Kidney tubule cell (primary cell): ENCODE data around the gene RGS1.

ENCODE experiments used
- DNase-seq: peaks from one replicate; pipeline ENCODE4 v3.0.0-alpha.2; 2018; ENCODE audit warnings: low spot score

Gene RGS1

DNA sequence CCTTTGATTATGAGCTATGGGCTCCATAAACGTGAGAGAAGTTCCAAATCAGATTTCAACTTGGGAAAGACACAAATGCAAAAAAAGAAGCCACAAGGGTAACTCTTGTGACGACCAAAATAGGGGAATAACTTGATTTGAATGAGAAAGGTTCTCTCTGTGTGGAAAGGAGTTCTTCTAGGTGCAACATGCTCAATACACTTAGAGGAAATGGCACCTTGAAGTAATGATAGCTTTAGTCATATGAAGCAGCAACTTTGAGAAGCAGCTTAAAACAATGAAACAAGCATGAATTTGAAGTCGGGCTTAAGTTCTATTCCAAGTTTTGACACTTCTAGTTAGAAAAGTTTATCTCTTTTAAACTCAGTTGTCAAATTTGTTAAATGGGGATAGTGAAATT is 21.8 kb upstream of the RGS1 start:
- no peak for DNase-seq

DNA sequence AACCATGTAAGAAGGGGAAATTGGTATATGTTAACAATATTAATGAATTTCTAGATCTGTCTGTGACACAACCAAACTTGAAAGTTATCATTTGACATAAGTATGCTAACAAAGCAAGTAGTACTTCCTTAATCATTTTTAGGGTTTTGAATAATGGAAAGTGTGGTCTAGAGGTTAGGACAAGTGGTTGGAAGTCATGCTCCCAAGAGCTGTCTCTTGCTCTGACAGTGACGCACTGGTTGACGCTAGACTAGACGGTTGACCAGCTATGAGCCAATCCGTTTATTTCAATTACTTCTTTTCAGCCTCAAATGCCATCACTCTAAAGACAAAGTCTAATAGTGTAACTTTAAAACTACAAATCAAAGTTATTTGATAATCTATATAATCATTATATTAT is 20.7 kb upstream of the RGS1 start:
- no peak for DNase-seq

DNA sequence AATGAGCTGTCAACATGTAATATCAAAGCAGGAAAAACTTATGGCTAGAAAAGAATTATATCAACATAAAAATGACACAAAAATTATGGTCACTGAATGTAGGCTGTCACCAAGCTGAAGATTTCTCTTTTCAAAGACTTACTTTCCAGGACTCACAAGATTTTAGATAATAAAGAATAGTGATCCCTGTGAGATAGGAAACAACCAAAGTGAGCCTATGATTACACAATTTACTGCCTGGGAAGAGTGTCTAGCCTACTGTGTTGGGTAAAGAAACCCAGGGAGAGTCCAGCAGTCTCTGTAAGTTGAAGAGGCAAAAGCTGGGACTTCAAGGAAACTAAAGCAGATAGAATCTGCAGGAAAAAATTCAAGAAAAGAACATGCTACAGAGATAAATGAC is 20.2 kb upstream of the RGS1 start:
- no peak for DNase-seq

DNA sequence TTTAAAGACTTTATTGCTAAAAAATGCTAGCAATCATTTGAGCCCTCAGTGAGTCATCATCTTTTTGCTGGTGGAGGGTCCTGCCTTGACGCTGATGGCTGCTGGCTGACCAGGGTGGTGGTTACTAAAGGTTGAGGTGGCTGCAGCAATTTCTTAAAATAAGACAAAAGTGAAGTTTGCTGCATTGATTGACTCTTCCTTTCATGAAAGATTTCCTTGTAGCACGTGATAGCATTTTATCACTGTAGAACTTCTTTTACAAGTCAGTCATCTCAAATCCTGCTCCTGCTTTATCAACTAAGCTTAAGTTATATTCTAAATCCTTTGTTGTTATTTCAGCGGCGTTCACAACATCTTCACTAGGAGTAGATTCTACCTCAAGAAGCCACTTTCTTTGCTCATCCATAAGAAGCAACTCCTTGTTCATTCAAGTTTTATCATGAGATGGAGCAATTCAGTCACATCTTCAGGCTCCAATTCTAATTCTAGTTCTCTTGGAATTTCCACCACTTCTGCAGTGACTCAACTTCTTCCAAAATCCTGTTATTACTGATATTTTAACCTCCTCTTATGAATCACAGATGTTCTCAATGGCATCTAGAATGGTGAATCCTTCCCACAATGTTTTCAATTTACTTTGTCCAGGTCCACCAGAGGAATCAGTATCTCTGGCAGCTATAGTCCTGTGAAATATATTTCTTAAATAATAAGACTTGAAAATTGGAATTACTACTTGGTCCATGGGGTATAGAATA is 17.6 kb upstream of the RGS1 start:
- no peak for DNase-seq

DNA sequence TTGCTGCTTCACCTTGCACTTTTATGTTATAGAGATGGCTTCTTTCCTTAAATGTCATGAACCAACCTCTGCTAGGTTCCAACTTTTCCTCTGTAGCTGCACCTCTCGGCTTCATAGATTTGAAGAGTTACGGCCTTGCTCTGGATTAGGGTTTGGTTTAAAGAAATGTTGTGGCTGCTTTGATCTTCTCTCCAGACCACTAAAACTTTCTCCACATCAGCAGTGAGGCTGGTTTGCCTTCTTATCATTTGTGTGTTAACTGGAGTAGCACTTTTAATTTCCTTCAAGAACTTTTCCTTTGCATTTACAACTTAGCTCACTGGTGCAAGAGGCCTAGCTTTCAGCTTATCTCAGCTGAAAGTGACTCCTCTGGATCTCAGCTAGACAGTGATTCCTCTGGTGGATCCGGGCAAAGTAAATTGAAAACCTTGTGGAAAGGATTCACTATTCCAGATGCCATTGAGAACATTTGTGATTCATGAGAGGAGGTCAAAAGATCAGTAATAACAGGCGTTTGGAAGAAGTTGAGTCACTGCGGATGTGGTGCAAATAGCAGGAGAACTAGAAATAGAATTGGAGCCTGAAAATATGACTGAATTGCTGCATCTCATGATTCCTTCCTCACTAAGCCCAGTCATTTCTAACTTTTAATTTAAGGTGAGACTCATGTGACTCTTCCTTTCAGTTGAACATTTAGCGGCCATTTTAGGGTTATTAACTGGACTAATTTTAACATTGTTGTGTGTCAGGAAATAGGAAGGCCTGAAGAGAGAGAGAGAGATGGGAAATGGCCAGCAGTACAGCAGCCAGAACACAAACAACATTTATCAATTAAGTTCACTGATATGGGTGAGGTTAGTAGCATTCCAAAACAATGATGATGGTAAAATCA is 16.2 kb upstream of the RGS1 start:
- peak; percentile 73 for DNase-seq

DNA sequence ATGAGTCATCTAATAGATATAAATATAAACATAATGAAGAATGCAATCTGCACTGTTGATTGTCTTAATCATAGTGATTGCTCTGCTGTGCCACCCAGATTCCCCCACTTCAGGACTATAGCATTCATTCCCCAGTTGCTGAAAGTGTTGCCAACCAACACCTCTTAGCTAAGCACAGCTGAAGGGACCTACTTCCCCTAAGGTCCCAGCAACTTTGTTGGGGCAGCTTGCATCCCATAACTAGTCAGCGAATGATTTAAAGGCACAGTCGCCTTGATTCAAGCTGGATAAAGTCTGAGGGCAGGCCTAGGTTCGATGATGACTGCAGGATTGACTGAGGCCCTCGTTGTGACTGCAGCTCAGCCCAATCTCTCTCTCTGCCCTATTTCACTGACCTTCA is 14.3 kb upstream of the RGS1 start:
- DNase-seq: no peak

DNA sequence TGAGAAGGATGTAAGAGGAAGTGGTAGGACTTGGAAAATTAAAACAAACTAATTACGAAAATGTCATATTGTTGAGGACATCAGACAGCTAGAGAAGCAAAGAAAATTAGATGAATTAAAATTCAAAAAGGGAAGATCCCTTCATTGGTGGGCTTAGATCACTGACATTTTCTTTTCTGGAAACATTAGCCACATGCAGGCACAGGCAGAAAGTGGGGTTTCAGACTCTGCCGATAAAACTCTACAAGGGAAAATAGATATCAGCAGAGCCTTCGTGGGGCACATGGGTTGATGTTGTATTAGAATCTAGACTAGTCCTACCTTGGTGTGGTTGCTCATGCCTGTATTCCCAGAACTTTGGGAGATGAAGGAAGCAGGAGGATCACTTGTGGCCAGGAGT is 12.4 kb upstream of the RGS1 start:
- DNase-seq: no peak

DNA sequence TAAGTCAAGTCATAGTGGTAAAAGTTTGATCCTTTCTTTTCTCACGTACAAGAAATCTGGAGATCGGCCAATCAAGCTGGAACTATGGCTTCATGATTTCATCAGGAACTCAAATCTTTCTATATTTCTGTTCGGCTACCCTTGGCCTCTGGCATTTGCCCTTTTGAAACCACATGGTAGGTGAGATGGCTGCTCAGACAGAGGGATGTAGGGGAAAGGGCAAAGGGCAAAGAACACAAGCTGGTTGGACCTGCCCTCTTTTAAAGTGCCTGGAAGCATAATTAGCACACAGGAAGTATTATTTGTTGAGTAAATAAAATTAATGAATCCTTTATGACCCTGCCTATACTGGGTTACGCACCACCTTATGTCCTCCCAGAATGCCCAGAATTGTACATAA is 11.5 kb upstream of the RGS1 start:
- no peak for DNase-seq

DNA sequence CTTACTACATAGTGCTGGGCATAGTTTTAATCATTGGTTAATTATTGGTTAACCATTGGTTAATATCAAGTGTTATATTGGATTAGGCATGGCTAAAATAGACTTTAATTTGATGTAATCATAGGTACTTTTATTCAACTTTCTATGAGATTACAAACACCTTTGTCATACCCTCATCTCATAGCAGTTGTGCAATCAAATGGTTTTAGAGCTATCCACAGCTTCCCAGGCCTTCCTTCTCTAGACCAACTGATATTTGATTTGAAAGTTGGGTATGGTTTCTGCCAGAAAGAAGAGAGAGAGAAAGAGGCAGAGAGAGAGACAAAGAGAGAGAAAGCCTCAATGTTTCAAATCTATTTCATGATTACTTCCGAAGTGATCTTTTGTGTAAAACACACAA is 9.6 kb upstream of the RGS1 start:
- no peak for DNase-seq

DNA sequence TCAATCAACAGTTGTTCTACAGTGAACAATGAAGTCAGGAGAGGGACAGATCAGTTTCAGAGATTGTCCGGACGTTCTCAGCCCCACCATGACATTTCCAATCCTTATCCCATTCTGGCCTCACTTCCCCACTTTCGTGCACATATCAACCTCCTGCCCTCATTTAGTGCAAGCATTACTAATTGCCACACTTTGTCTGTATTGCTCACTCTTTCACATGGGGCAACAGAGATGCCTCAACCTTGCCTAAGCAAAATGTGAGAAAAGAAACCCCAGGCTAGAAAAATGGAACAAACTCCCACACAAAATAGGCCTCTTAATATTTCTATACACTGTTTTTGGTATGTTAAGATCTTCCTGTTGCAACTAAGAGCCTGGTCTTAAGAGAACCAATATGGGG is 8.9 kb upstream of the RGS1 start:
- no peak for DNase-seq

DNA sequence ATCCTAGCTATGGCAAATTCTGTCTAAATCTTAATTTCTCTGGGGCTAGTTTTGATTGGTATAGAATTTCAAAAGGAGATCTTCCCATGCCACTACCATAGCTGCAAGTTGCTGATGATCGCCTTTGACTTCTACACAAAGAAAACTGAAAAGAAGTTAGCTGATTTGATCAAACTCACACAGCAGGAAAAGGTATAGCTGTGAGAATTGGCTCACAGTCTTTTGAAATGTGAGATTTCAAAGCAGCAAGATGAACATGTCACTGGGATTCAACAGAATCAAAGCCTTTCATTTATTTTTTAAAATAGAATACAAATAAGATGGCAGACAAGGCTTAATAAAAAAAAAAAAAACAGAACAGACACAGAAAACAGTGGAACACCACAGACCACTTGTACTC is 7.5 kb upstream of the RGS1 start:
- DNase-seq: no peak

DNA sequence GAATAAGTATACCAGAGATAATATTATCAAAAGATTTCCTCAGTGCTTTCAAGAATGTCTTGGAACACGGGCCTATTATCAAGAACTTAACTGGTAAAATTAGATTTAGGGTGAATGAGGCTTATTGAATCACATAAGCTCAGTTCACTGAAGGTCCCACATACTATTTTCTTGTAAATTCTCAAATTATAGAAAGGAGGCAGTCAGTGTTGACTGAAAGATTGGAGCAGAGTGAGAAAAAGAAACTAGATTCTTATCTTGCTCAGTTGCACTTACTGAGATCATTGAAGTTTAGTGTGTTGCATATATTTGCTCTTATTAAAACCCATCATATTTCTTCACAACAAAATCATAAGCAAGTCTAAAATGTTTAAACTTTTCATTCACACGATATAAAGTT is 3.9 kb upstream of the RGS1 start:
- DNase-seq: no peak

DNA sequence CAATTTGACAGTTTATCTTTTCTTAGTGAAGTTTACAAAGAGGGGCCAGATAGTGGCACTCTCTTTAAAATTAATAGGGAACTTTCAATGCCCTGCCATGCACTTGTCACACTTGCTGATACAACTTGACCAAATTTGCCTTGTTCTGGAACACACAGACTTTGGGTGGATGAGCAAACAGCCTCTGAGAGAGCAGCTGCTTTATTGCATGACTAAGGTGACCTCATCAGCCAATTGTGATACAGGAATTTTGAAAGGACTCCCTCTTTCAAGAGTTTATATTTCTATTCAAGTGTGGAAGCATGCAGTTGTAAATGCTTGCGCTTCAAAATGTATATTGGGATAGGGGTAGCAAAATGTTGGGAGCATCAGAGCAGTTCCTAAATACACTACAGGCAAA is 2.1 kb upstream of the RGS1 start:
- peak; percentile 9 for DNase-seq

DNA sequence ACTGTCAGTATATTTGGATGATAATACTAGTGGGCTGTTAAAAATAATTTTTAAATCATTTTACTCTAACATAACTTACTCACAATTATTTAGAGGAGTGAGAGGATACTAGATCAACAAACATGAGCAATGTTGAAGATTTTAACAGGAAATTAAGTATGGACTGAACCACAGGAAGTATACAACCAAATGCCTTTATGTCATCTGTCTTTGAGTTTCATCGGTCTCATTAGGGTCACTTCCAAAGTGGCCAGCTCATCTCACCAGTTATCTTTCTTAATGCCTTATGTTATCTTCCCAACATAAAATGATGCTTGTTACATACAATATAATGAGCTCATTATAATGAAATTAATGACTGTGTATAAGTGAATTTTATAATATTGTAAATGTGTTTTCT is 1.5 kb upstream of the RGS1 start:
- DNase-seq: no peak

DNA sequence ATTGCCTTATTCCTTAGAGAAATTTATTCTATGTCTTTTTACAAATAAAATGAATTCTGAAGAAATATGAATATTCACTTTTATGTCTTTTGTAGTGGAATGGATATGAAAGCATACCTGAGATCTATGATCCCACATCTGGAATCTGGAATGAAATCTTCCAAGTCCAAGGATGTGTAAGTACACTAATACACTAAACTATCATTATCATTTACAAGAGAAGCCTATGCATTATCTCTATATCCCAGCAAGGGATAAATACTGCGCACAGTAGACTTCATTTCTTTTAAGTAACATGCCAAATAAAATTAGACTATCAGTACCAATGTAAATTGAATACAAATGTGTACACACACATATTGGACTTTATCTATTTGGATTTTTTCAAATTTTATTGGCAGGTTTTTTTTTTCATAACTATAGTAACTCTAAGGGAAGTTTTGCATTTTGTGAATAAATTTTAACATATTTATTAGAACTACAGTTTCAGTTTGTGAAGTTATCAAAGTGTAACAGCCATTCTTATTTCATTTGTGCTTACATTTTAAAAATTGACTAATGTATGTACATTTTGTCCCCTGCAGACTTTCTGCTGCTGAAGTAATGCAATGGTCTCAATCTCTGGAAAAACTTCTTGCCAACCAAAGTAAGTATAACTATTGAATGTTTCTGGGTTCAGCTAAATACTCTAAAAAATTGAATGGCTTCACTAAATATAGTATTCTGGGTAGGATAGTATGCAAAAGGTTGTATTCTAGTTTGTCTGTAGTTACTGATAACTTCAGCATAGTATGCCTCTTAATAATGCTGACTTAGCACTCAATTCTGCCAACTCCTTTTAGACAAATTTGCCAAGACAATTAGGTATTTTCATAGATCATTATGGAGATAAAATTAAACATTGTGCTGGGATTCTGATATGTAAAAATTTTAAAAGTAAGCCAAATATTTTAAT is 894 bp downstream of the RGS1 start:
- DNase-seq: no peak

DNA sequence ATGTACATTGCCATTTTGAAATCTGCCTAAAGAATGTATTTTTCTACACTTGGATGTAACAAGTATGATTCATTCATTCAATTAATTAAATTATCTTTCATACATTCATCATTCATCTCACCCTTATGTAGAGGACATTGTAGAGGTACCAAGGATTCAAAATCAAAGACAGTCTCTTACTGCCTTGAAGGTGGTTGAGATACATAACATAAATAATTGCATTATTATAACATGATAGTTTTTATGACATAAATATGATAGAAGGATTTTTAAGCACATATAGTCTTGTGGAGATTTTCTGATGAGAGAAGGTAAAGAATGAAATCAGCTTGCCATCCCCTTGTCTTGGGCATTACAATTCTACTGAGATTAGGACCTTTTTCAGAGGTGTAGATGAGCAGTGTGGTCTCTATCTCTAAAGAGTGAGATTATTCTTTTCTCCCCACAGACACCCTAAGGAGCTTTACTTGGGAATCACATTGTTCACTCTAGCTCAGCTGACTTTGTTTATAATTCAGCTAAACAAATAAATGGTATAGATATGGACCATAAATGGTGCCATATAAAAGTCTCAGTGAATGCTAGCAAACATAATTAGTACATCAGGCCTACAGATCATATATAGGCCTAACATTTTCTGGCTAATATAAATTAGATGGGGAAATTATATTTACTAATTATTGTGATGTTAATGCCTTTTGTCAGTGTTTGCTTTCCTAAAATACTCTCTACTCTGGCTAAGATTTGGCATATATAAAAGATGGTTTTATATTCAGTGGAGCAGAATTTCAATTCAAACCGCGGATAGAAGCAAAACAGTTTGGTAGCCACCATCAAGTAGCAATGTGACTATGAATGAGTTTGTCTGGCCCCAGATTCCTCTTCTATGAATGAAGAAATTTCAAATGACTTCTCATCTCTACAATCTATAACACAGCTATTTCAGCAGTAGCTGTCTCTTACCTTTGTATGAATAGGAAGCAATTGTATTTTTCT is 1.9 kb downstream of the RGS1 start:
- no peak for DNase-seq

DNA sequence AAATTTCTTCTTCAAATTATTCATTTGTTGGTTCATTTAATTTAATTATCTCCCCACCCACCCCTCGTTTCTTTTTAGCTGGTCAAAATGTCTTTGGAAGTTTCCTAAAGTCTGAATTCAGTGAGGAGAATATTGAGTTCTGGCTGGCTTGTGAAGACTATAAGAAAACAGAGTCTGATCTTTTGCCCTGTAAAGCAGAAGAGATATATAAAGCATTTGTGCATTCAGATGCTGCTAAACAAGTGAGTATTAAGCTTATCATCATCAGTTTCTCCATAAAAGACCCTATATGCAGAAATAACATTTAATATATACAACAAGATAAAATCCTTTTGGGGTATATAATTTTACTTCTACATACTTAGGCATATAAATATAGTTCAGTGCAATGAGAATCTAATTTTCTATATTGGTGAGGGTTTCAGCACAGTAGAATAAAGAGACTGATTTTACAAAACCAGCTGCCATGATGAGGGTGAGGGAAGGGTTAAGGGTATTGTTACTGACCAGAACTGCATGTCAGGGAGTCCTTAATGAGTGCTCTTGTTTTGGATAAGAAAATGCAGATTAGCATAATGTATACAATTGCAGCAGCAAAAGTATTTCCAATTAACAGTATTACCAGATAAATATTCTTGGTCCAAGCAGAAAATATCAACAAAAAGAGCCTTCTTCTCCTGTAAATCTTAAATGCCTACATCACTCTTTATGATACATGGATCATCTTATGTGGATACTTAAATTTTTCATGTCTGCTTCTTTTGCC is 2.8 kb downstream of the RGS1 start:
- no peak for DNase-seq

DNA sequence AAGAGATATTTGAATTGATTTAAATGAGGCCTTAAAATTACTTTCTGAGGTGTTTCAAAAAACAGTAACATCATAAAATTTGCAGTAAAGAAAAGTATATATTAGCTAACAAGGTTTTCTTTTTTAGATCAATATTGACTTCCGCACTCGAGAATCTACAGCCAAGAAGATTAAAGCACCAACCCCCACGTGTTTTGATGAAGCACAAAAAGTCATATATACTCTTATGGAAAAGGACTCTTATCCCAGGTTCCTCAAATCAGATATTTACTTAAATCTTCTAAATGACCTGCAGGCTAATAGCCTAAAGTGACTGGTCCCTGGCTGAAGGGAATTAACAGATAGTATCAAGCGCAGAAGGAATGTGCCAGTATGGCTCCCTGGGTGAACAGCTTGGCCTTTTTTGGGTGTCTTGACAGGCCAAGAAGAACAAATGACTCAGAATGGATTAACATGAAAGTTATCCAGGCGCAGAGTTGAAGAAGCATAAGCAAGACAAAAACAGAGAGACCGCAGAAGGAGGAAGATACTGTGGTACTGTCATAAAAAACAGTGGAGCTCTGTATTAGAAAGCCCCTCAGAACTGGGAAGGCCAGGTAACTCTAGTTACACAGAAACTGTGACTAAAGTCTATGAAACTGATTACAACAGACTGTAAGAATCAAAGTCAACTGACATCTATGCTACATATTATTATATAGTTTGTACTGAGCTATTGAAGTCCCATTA is 3.6 kb downstream of the RGS1 start:
- DNase-seq: peak; percentile 34

DNA sequence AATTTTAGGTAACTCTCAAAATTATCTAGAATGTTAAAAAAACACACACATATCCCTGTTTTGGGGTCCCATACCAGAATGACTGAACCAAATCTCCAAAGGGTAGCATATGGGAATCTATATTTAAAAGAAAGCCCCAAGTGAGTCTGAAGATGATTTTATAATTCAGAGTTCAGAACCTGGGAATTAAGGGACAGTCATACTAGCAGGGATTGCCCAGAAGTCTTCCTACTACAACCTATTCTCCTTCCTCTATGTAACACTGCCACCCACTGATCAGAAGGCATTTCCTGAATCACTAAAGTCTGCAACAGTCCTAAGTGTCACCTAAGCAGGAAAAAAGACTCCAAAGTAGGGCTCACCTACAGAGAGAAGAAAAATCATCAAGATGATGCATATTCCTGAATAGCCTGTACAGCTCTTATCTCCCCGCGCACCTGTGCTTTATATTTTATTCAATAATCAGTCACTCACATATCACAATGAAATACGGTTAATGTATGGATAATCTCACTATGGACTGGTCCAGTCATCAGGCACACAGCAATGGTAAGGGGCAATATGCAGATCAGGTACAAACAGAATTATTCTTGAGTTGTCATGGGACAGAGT is 4.9 kb downstream of the RGS1 start:
- peak; percentile 58 for DNase-seq
